B cell (primary cell): ENCODE results near the gene KLF16. TPM values are rescaled to one million over a fixed set of nuclear protein-coding genes. Genes with fewer than 3 reads are reported as not detected.
A peak's percentile ranks its signal among the peaks of the same experiment; 100 is the strongest.
"Not testable (repeated sequence)": the region's sequence is repeated elsewhere in the genome, so short reads cannot be mapped to it uniquely, and the experiment has no call there.

ENCODE experiments used
- ATAC-seq: fragments of 200-7000 bp; cut with Tn5 transposase; one replicate; pipeline ENCODE4 v1.10.0; 2021; ENCODE audit warnings: low read depth, mild to moderate bottlenecking, moderate number of reproducible peaks, moderate library complexity
- CTCF ChIA-PET: fragments of 350-600 bp; sonication (Branson Sonifier 250); formaldehyde crosslinking; loops from one replicate; lab custom pipeline; 2021; ENCODE audit warnings: antibody characterized with exemption, inconsistent platforms; lab: Charles Lee
- POLR2A ChIA-PET: fragments of 350-600 bp; sonication (Branson Sonifier 250); formaldehyde crosslinking; loops from one replicate; lab custom pipeline; 2021; ENCODE audit warnings: antibody characterized with exemption; lab: Charles Lee
- DNase-seq: peaks from one replicate; pipeline ENCODE4 v3.0.0; 2013
- H2AFZ ChIP-seq: 2 replicates; pipeline ENCODE4 v1.6.1; 2012; ENCODE audit warnings: mild to moderate bottlenecking, low read depth, low read length; ENCODE audit not compliant: insufficient read depth, poor library complexity, severe bottlenecking
- H3K27ac ChIP-seq, 2 donors: 1 replicate in 1 of 2; 2 replicates in 1 of 2; pipeline ENCODE4 v1.5.1; 2012 to 2013; ENCODE audit warnings: low read length in 2 of 2, mild to moderate bottlenecking in 2 of 2, moderate library complexity in 1 of 2
- H3K27me3 ChIP-seq, 4 experiments: fragments of 200-600 bp in 1 of 4; sonication (generic) in 1 of 4; replicated peaks in 1 of 4; 1 replicate in 2 of 4; 2 replicates in 2 of 4; pipeline versions ENCODE4 v1.6.1 to v1.7.0; 2013 to 2016; ENCODE audit warnings: low read length in 3 of 4, mild to moderate bottlenecking in 2 of 4, mixed read lengths in 1 of 4, moderate library complexity in 1 of 4; ENCODE audit not compliant: insufficient read depth in 4 of 4, control insufficient read depth in 3 of 4; ENCODE audit errors: control extremely low read depth in 1 of 4
- H3K36me3 ChIP-seq, 2 experiments: replicated peaks in 1 of 2; 1 replicate in 1 of 2; 2 replicates in 1 of 2; pipeline versions ENCODE4 v1.6.1 to v1.7.1; 2013; ENCODE audit warnings: low read length in 1 of 2; ENCODE audit not compliant: insufficient read depth in 2 of 2, control insufficient read depth in 1 of 2; ENCODE audit errors: control extremely low read depth in 1 of 2, extremely low read depth in 1 of 2
- H3K4me1 ChIP-seq, 2 donors: fragments of 200-600 bp in 1 of 2; sonication (generic) in 1 of 2; 1 replicate in 1 of 2; 2 replicates in 1 of 2; pipeline versions ENCODE4 v1.5.1 to v1.6.1; 2013 to 2017; ENCODE audit warnings: low read length in 2 of 2; ENCODE audit not compliant: control insufficient read depth in 2 of 2, insufficient read depth in 2 of 2
- H3K4me2 ChIP-seq: replicated peaks from 2 replicates; pipeline ENCODE3; 2012; ENCODE audit warnings: mild to moderate bottlenecking, low read depth, low read length; ENCODE audit not compliant: poor library complexity, severe bottlenecking
- H3K4me3 ChIP-seq, 5 experiments: fragments of 200-600 bp in 1 of 5; sonication (generic) in 1 of 5; 1 replicate in 3 of 5; 2 replicates in 2 of 5; pipeline versions ENCODE4 v1.5.1 to v1.7.0; 2011 to 2016; ENCODE audit warnings: low read length in 4 of 5, mild to moderate bottlenecking in 4 of 5, low read depth in 2 of 5, control low read depth in 1 of 5, moderate library complexity in 1 of 5; ENCODE audit not compliant: insufficient read depth in 1 of 5; ENCODE audit errors: control extremely low read depth in 1 of 5, extremely low read depth in 1 of 5
- H3K79me2 ChIP-seq: fragments of 200-600 bp; sonication (generic); one replicate; pipeline ENCODE4 v1.6.0; 2016; ENCODE audit warnings: low read length; ENCODE audit not compliant: control insufficient read depth, insufficient read depth
- H3K9ac ChIP-seq: fragments of 200-600 bp; sonication (generic); 2 replicates; pipeline ENCODE4 v1.6.1; 2017; ENCODE audit warnings: mild to moderate bottlenecking, low read length, moderate library complexity
- H3K9me3 ChIP-seq, 3 donors: one replicate each; pipeline versions ENCODE4 v1.6.1 to v1.7.1; 2013; ENCODE audit warnings: low read length in 2 of 3; ENCODE audit not compliant: control insufficient read depth in 2 of 3, insufficient read depth in 1 of 3; ENCODE audit errors: control extremely low read depth in 1 of 3
- H4K20me1 ChIP-seq: 2 replicates; pipeline ENCODE4 v1.6.0; 2012; ENCODE audit warnings: mild to moderate bottlenecking, low read length; ENCODE audit not compliant: insufficient read depth, control insufficient read depth, poor library complexity, severe bottlenecking
- H3K27ac Mint-ChIP-seq: one replicate; pipeline ENCODE4 v1.8.0; 2021; ENCODE audit warnings: mixed read lengths
- H3K27me3 Mint-ChIP-seq: one replicate; pipeline ENCODE4 v1.8.0; 2021; ENCODE audit warnings: mixed read lengths
- H3K4me1 Mint-ChIP-seq: one replicate; pipeline ENCODE4 v1.8.0; 2021; ENCODE audit warnings: mixed read lengths
- H3K4me3 Mint-ChIP-seq: one replicate; pipeline ENCODE4 v1.8.0; 2021; ENCODE audit warnings: mixed read lengths
- H3K9me3 Mint-ChIP-seq: one replicate; pipeline ENCODE4 v1.8.0; 2022; ENCODE audit warnings: mixed read lengths; ENCODE audit not compliant: insufficient read depth
- EZH2 ChIP-seq: IDR thresholded peaks from 2 replicates; pipeline ENCODE4 v1.6.1; 2012; ENCODE audit warnings: borderline replicate concordance, low read depth, mild to moderate bottlenecking, moderate library complexity, low read length; ENCODE audit not compliant: insufficient read depth, poor library complexity, severe bottlenecking
- WGBS: methylation state at CpG from one replicate; pipeline ENCODE4 v1.1.5; 2013; ENCODE audit warnings: missing lambda C conversion rate; ENCODE audit not compliant: insufficient coverage; 5-methylcytosine and 5-hydroxymethylcytosine counted together
- intact Hi-C: fragments of 100-400 bp; cut with micrococcal nuclease; formaldehyde crosslinking; loops from one replicate; pipeline ENCODE4 v1.10.0; 2022
- polyA plus RNA-seq: library from polyadenylated mRNA; depleted of rRNA; stranded (reverse); fragments of >200 nt; gene quantifications from 2 replicates; pipeline ENCODE4 v1.2.3, GENCODE V29; 2012
- total RNA-seq, 2 donors: library from RNA; stranded (reverse); fragments of 120-200 nt in 1 of 2; gene quantifications; 1 replicate in 1 of 2; 2 replicates in 1 of 2; pipeline versions ENCODE4 v1.2.3 to v1.2.4, GENCODE V29; 2013 to 2022

KLF16 gene
- total and polyA plus RNA-seq, 2 donors (not counting 1 experiment from before 2014, with no cell fraction given), result 29.7 to 49.0 TPM

GRCh38 chr19:1880611-1881392 is 17.4 kb upstream of the KLF16 start:
- intact Hi-C loops, result no loop called here
- Histone ChIP-seq H3K4me1 (peaks cover 33 to 45% of the 10 kb centered on the region in 2 donors), H3K4me3 (no peak overlapping the region), H3K9me3 (no peaks in the 10 kb centered on the region), H3K27ac (no peak overlapping the region), H4K20me1 (peaks cover 47% of the 10 kb centered on the region), H3K79me2 (peaks cover 61% of the 10 kb centered on the region), H2AFZ (no peak overlapping the region), H3K27me3 (no peaks in the 10 kb centered on the region), H3K36me3 (peaks cover 0 to 13% of the 10 kb centered on the region in 2 experiments), H3K4me2 (no peak overlapping the region), H3K9ac (no peak overlapping the region)
- H3K27me3 Mint-ChIP-seq, result no peaks in the 10 kb centered on the region
- no peaks in the 10 kb centered on the region for H3K9me3 Mint-ChIP-seq
- no peak overlapping the region for H3K27ac Mint-ChIP-seq
- no peak overlapping the region for H3K4me3 Mint-ChIP-seq
- ChIA-PET POLR2A (interaction anchor here (0.6 kb wide), 2 partner anchors 22 to 418 kb away, joined by 7 to 12 read pairs; no protein-coding TSS in a partner anchor), CTCF (no interaction called here)
- WGBS, result 97% methylated on average over 20 of the region's 35 CpGs
- TF ChIP-seq EZH2, result no peak
- DNase-seq (peak; percentile 20), ATAC-seq (no peak)
- peaks cover 40% of the 10 kb centered on the region for H3K4me1 Mint-ChIP-seq

- ATAC-seq, H2AFZ ChIP-seq: not testable (repeated sequence)
- intact Hi-C loops, result loop anchor here (10.0 kb wide), 1 partner anchor 135 kb away; the partner anchor contains the start of gene BTBD2
These were observed 16.6 kb upstream of the KLF16 start for GRCh38 chr19:1879982-1880381.

DNA sequence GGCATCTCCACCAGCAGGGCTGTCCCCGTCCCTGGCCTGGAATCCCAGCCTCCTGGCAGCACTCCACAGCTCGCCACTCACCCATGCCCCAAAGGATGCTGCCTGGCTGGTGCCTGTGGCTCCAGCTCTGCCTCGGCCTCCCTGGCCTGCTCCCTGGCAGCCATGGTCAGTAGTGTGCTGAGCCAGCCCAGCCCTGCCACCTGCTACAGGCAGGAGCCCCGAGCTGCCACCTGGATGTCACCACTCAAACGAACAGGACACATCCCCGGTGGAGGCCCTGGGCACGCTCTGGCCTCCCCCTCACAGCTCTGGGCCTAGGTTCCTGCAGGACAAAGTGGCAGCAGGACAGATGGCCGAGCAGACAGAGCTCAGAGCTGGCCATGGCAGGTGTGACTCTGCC is 15.2 kb upstream of the KLF16 start:
- H3K9ac ChIP-seq, H3K9me3 Mint-ChIP-seq, H3K4me3 ChIP-seq, H3K27me3 ChIP-seq, ATAC-seq, H3K4me3 Mint-ChIP-seq, H3K27ac ChIP-seq, H3K27me3 Mint-ChIP-seq, H3K9me3 ChIP-seq, POLR2A ChIA-PET, DNase-seq, H3K4me2 ChIP-seq, H2AFZ ChIP-seq, CTCF ChIA-PET: not testable (repeated sequence)
- intact Hi-C loops, result loop anchor here (10.0 kb wide), 1 partner anchor 136 kb away; the partner anchor contains the start of gene BTBD2
- Histone ChIP-seq H3K36me3 (peaks cover 0 to 20% of the 10 kb centered on the region in 2 experiments), H4K20me1 (peaks cover 55% of the 10 kb centered on the region), H3K79me2 (peaks cover 63% of the 10 kb centered on the region), H3K4me1 (peaks cover 35 to 43% of the 10 kb centered on the region in 2 donors)
- H3K4me1 Mint-ChIP-seq, result peaks cover 44% of the 10 kb centered on the region
- WGBS, result 96% methylated on average over 3 of the region's 8 CpGs
- peak overlapping the region; percentile 59 for H3K27ac Mint-ChIP-seq

More at GRCh38 chr19:1879982-1880381, 16.6 kb upstream of the KLF16 start:
- H3K4me3 Mint-ChIP-seq, H3K27me3 ChIP-seq, H3K9me3 ChIP-seq, H3K4me3 ChIP-seq, H3K27ac Mint-ChIP-seq, H3K9ac ChIP-seq, H3K9me3 Mint-ChIP-seq, H3K4me2 ChIP-seq, H3K27me3 Mint-ChIP-seq, H3K27ac ChIP-seq, CTCF ChIA-PET, POLR2A ChIA-PET: not testable (repeated sequence)
- H4K20me1 ChIP-seq, result peaks cover 55% of the 10 kb centered on the region
- peaks cover 32 to 45% of the 10 kb centered on the region in 2 donors for H3K4me1 ChIP-seq
- H3K79me2 ChIP-seq, result peaks cover 63% of the 10 kb centered on the region
- peaks cover 43% of the 10 kb centered on the region for H3K4me1 Mint-ChIP-seq
- WGBS, result 92% methylated on average over 13 of the region's 17 CpGs
- DNase-seq, result peak; percentile 17
- peaks cover 0 to 13% of the 10 kb centered on the region in 2 experiments for H3K36me3 ChIP-seq
